ENCODE results near the gene DLG5.

Gene DLG5, protein sequence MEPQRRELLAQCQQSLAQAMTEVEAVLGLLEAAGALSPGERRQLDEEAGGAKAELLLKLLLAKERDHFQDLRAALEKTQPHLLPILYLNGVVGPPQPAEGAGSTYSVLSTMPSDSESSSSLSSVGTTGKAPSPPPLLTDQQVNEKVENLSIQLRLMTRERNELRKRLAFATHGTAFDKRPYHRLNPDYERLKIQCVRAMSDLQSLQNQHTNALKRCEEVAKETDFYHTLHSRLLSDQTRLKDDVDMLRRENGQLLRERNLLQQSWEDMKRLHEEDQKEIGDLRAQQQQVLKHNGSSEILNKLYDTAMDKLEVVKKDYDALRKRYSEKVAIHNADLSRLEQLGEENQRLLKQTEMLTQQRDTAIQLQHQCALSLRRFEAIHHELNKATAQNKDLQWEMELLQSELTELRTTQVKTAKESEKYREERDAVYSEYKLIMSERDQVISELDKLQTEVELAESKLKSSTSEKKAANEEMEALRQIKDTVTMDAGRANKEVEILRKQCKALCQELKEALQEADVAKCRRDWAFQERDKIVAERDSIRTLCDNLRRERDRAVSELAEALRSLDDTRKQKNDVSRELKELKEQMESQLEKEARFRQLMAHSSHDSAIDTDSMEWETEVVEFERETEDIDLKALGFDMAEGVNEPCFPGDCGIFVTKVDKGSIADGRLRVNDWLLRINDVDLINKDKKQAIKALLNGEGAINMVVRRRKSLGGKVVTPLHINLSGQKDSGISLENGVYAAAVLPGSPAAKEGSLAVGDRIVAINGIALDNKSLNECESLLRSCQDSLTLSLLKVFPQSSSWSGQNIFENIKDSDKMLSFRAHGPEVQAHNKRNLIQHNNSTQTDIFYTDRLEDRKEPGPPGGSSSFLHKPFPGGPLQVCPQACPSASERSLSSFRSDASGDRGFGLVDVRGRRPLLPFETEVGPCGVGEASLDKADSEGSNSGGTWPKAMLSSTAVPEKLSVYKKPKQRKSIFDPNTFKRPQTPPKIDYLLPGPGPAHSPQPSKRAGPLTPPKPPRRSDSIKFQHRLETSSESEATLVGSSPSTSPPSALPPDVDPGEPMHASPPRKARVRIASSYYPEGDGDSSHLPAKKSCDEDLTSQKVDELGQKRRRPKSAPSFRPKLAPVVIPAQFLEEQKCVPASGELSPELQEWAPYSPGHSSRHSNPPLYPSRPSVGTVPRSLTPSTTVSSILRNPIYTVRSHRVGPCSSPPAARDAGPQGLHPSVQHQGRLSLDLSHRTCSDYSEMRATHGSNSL (N-terminal part only)

DNA sequence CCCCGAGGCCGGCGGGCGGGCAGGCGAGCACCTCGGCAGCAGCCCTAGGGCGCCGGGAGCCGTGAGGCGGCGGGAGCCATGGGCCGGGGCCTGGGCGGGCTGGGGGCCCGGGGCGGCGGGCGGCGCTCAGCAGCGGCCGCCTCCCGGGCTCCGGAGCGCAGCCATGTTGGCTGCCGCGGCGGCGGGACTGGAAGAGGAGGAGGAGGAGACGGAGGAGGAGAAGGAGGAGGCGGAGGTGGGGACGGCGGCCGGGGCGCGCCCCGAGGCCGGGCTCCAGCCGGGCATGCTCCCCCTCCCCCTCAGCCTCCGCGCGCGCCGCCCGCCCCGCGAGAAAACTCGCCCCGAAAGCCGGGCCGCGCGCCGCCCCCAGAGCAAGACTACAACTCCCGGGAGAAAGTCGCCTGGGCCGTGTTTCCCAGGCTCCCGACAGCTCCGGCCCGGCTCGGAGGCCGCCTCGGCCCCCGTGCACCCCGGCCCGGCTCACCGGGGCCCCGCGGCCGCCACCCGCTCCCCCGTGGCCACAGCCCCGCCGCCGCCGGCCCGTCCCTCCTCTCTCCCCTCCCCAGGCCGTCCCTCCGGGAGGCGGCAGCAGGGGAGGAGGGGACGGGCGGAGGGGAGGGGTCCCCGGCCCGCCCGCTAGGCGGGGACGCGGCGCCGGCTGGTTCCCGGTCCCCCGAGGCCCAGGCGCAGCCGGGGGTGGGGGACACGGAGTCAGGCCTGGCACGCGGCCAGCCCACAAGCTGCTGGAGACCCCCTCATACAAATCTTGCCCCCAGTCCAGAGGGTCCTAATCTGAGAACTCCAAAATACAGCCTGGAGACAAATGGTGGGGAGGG lies at the start of gene DLG5:
Gene DLG5 (minus strand): TSS at position 190 of the 836 bp plus-strand sequence. CDS start 235 bp downstream, outside the sequence.
- TF ChIP-seq CTCF (conservative IDR thresholded peaks at IDR 0.05) (no peak), ZFX (IDR thresholded peaks at IDR 0.05) (peak; percentile 61; the same call in 1 of the 2 replicates)
- peak within 1 kb of the TSS; percentile 83 for H3K27ac ChIP-seq

GRCh38 chr10:77975086-77975666 lies 48.6 kb upstream of the DLG5 start:
- no peak overlapping the region for H3K27ac ChIP-seq
- no peak for TF ChIP-seq ZFX (IDR thresholded peaks at IDR 0.05)
- no peak for TF ChIP-seq CTCF (conservative IDR thresholded peaks at IDR 0.05)

- H3K27ac ChIP-seq: no peak overlapping the region
Measured at GRCh38 chr10:77974396-77975074, 48.0 kb upstream of the DLG5 start.

DNA sequence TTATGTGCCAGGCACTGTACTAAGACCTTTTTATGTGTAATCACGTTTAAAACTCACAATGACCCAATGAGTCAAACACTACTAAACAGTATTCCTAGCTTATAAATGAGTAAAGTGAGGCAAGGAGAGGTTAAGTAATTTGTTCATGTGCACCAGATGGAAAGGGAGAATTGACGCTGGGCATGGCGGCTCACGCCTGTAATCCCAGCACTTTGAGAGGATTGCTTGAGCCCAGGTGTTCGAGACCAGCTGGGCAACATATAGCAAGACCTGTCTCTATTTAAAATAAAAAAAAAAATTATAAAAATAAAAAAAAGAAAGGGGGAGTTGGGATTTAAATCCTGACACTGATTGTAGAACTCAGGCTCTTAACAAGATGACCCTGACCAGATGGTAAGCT lies 46.7 kb upstream of the DLG5 start:
- no peak for TF ChIP-seq ZFX (IDR thresholded peaks at IDR 0.05)
- no peak for TF ChIP-seq CTCF (conservative IDR thresholded peaks at IDR 0.05)
- H3K27ac ChIP-seq: no peak overlapping the region

More at GRCh38 chr10:77974396-77975074, 48.0 kb upstream of the DLG5 start:
- TF ChIP-seq CTCF (conservative IDR thresholded peaks at IDR 0.05): no peak; the same call in 1 of the 2 replicates
- no peak for TF ChIP-seq ZFX (IDR thresholded peaks at IDR 0.05)

DNA sequence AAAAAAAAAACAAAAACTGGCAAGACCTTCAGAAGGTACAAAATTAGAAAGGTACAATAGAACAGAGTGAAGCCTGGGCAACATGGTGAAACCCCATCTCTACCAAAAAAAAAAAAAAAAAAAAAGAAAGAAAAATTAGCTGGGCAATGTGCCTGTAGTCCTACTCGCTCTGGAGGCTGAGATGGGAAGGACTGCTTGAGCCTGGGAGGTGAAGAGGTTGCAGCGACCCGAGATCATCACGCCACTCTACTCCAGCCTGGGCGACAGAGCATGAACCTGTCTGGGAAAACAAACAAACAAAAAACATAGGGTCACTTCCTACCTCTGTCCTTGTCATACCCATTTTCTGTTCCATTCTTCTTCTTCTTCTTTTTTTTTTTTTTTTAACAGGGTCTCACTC lies 45.6 kb upstream of the DLG5 start:
- TF ChIP-seq ZFX (IDR thresholded peaks at IDR 0.05) (no peak), CTCF (conservative IDR thresholded peaks at IDR 0.05) (no peak)
- H3K27ac ChIP-seq: no peak overlapping the region

GRCh38 chr10:77971804-77972144 lies 45.2 kb upstream of the DLG5 start:
- no peak for TF ChIP-seq CTCF (conservative IDR thresholded peaks at IDR 0.05)
- TF ChIP-seq ZFX (IDR thresholded peaks at IDR 0.05): no peak
- H3K27ac ChIP-seq: peak overlapping the region; percentile 5; the same call in 1 of the 2 replicates
